A549 treated with Hydrocortisone at 1 μM for 4 hours (cell line): ENCODE data around the gene ALKBH5. TPM values are rescaled to one million over a fixed set of nuclear protein-coding genes. Genes with fewer than 3 reads are reported as not detected.

ENCODE experiments used
- total RNA-seq: library from RNA; stranded (reverse); fragments of 200-300 nt; extraction: Qiagen RNA extraction; gene quantifications from 5 replicates; pipeline ENCODE4 v1.2.3, GENCODE V29; 2022

Gene ALKBH5
- 48.1 to 62.0 TPM (median 51.7 TPM) in 5 replicates for total RNA-seq

GRCh38 chr17:18183334-18184142 lies at the start of gene ALKBH5:
TSS of gene ALKBH5 (plus strand) at chr17:18183828. CDS start at chr17:18184244, 416 bp downstream.

GRCh38 chr17:18225121-18225641 lies 41.6 kb downstream of the ALKBH5 start, which contains the start of gene LLGL1:
TSS of gene LLGL1 (plus strand) at chr17:18225635. CDS start at chr17:18225683, 48 bp downstream.

GRCh38 chr17:18258356-18259038 lies 74.9 kb downstream of the ALKBH5 start, which contains the start of gene FLII:
TSS of gene FLII (minus strand) at chr17:18258738. CDS start at chr17:18258690, 48 bp downstream.

Other genes with a start within 250 kb of the ALKBH5 start
- gene TOM1L2, start 211.4 kb upstream of the ALKBH5 start, total RNA-seq, result 16.8 to 23.3 TPM (median 21.7 TPM) in 5 replicates
- gene DRC3, start 211.0 kb upstream of the ALKBH5 start, total RNA-seq, result 2.2 to 2.6 TPM (median 2.3 TPM) in 5 replicates
- 22.8 to 30.3 TPM (median 30.2 TPM) in 5 replicates for gene ATPAF2, start 144.7 kb upstream of the ALKBH5 start, total RNA-seq
- 8.3 to 11.3 TPM (median 10.5 TPM) in 5 replicates for gene GID4, start 144.4 kb upstream of the ALKBH5 start, total RNA-seq
- 48.8 to 54.9 TPM (median 51.3 TPM) in 5 replicates for gene DRG2, start 95.9 kb upstream of the ALKBH5 start, total RNA-seq
- 0.34 to 0.54 TPM (median 0.37 TPM) in 5 replicates for gene MYO15A, start 75.1 kb upstream of the ALKBH5 start, total RNA-seq
- gene LLGL1, start 41.8 kb downstream of the ALKBH5 start, total RNA-seq, result 12.6 to 16.9 TPM (median 15.1 TPM) in 5 replicates
- gene FLII, start 74.9 kb downstream of the ALKBH5 start, total RNA-seq, result 231 to 243 TPM (median 234 TPM) in 5 replicates
- gene MIEF2, start 76.8 kb downstream of the ALKBH5 start, total RNA-seq, result 8.3 to 10.5 TPM (median 10.3 TPM) in 5 replicates
- 32.3 to 41.4 TPM (median 35.8 TPM) in 5 replicates for gene TOP3A, start 131.2 kb downstream of the ALKBH5 start, total RNA-seq
- 14.8 to 19.7 TPM (median 15.4 TPM) in 5 replicates for gene SMCR8, start 131.5 kb downstream of the ALKBH5 start, total RNA-seq
- 44.8 to 51.5 TPM (median 46.6 TPM) in 5 replicates for gene SHMT1, start 179.7 kb downstream of the ALKBH5 start, total RNA-seq
- gene EVPLL, start 193.9 kb downstream of the ALKBH5 start, total RNA-seq, result not detected in 5 replicates